NCI-H82 treated with DMSO at 0.1 percent for 48 hours (cell line): Measurements from ENCODE around the gene PDE5A.
"Not testable (repeated sequence)": the region's sequence is repeated elsewhere in the genome, so short reads cannot be mapped to it uniquely, and the experiment has no call there.

Source experiments
- DNase-seq: peaks from one replicate; lab custom pipeline; 2025; ENCODE audit not compliant: unreplicated experiment; lab: John Stamatoyannopoulos, UW

Gene PDE5A

DNA sequence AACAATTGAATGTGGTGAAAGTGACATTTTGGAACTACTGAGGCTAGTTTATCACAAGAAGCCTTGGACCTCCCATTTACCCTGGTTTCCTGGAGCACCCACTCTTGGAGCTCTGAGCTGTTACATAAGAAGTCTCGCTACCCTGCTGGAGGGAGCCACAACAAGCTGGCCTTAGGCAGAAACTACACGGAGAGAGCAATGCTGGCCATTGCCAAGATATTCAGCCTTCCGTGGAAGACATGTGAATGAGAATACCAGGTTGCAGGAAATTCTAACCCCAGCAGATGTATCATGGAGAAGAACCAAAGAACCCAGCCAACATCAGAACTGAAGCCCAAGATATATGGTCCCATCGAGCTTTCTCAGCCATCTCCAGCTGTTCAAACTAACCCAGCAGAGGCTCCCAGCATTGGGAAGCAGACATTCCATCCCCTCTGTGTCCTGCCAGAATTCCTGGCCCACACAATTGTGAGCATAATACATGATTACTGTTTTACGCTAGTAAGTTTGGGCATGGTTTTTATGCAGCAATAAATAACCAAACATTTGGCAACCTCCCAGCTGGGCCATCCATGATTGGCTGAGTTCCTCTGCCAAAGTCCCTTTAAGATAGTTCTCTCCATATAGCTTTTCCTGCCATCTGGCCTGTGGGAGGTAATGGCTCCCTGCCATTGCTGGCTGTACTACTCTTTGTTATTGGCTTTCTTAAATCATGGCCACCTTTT, 17.9 kb upstream of the PDE5A start:
- DNase-seq: no peak

DNA sequence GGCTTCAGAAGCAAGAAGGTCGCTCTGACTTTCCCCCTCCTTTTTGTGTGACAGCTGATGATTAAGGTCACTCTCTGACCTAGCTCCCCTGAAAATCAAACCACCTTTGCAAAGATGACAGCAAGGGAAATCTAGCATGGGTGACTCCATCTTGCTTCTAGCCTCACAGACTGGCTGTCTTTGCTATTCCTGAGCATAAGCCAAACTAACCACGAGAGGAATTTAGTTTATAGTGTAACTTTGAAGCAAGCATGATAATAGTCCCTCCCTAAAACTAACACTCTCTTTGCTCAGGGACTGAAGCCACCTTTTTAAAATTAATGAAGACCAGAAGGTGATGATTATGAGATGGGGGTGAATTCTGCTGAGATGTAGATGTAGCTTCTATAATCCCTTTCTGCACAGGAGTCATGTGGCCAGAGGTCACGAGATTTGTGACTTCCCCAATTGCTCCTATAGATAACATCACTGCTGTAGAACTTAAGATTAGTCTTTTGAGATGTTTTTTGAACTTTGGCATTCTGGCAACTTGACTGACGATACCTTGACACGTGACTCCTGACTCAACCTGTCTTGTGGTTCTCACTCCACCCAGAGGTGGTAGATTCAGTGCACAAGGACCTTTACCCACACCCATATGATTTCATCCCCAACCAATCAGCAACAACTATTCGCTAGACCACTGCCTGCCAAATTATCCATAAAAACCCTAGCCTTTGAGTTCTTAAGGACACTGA, 14.9 kb upstream of the PDE5A start:
- no peak for DNase-seq

DNA sequence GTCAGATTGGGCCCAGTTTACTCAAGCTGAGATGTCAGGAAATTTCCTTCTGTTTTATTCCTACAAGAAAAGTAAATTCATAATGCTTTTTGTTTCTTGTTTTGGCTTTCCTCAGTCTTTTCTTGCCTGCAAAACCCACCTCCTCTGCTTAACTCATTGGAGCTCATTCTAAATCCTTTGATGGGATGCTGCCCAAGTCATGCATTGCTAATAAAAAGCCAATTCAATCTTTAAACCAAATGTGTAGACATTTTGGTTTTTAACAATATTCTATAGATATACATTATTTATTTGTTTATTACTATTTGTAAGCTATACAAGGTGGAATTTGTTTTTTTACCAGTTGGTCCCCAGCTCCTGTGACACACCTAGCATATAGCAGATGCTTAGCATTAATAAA, 13.2 kb upstream of the PDE5A start:
- DNase-seq: no peak

DNA sequence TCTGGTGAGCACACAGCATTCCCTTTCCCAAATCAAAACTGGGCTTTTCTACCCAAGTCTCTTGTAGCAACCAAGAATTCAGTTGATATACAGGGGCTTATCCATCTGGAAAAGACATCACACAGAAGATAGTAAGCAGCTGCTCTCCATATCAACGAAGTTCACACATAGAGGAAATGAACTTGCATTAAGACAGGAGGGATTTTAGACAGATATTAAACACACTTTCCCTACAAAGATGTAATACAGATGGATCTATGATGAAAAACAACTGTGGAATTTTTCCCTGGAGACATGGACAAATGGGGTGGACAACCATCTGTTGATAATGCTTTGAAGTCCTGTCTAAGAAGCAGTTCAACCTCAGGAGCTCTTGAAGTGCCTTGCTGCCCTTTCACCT, 9.8 kb upstream of the PDE5A start:
- DNase-seq: no peak

DNA sequence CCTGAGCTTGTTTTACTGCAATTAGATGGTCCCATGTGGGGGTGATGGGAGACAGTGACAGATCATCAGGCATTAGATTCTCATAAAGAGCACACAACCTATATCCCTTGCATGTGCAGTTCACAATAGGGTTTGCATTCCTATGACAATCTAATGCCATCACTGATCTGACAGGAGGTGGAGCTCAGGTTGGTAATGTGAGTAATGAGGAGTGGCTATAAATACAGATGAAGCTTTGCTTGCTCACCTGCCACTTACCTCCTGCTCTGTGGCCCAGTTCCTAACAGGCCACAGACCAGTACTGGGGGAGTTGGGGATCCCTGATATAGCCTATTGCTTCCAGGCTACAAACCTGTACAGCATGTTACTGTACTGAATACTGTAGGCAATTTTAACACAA, 8.2 kb upstream of the PDE5A start:
- not testable (repeated sequence) for DNase-seq

DNA sequence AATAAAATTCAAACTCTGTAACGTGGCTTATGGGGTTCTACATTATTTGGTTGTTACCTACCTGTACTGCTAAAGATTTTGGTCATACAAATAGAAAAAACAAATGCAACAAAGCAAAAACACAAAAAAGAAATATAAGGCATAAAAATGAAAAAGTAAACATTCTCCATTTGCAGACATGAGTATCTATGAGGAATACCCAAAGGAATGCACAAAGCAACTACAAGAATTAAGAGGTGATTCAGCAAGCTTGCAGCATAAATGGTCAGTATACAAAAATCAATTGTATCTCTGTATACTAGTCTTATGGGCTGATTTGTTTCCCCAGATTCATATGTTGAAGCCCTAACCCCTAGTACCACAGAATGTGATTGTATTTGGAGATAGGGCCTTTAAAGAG, 3.6 kb upstream of the PDE5A start:
- DNase-seq: no peak

DNA sequence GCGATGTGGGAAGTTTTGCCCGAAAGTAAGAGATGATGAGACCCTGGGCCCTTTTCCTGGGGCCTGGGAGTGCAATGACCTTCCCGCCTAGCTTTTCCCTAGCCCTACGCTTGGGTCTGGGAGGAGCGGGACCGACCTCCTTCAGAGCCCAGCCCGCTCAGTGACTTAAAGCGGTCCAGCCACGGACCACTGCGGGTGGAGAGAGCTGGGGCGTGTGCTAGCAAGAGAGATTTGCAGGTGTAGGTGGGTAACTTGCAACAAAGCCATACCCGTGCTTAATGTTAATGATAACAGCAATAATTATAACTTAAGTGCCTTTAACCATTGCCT, 503 bp upstream of the PDE5A start:
- no peak for DNase-seq

DNA sequence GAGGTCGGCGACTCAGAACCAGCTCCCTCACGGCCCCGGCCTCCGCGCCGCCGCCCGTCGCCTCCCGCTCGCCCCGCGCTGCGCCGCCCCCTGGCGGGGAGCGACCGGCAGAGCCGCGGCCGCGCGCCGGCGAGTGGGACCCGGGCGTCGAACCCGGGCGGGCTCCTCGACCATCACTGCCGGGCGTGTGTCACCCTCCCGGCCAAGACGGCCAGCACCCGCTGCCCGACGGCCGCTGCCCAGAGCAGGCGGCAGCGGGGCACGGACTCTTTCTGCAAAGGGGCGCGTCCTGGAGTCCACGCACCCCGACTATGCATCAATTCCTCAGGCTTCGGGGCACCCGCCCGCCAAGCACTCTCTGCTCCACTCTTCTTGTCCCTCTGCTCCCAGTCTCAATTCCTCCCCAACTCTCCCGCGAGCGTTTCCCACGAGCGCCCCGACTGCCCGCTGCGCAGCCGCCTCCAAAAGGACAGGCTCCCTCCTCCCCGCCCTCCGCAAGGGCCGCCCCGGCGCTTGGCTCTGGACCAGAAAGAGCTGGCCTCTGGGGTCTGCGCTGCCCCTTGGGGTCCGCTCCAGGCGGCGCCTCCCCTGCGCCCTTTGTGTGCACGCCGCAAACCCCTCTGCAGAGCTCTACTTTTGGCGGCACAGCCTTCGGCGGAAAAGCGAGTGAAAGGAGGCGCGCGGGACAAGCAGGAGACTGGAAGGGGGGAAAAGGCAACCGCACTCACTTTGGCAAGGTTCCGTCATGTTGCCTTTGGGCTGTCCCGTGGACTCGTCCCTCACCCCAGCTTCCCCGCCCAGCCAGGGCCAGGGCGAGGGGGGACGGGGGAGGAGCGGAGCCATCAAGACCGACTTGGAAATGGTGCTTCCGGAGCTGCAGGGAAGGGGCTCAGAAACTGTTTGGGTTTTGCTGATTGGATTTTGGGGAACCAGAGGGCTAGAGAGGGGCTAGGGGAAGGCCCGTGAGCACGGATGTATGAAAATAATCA, 1.0 kb downstream of the PDE5A start:
- DNase-seq: no peak

DNA sequence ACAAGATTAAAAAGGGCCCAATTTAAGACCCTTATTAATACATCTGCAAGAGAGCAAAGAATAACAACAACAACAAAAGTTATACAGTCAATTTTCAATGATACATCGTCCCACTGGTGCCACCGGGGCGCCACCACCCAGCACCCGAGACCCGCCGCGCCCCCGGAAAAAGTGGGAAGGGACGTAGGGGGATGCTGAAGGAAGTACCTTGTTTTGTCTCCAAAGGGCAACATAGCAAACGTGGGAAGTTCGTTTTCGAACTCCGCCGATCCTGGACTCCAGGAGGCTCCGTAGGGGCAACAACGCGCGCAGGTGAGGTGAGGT, 1.7 kb downstream of the PDE5A start:
- no peak for DNase-seq

DNA sequence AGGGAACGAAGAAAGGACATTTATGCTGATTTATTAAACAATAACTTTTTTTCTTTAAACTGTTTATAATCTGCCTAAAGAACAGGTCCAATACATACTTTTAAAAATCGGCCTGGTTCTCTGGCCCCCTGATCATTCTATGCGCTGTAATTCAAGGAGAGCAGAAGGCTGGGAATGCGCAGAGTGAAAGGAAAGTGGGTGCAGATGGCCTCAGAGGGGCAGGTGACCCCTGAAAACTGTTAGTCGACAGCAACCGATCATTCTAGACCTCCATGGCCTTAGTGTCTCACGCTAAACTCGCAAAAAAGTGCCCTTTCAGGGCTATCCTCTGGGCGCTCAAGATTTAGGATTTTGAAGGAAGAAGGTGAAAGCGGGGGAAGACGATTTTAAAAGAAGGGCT, 2.2 kb downstream of the PDE5A start:
- DNase-seq: no peak

DNA sequence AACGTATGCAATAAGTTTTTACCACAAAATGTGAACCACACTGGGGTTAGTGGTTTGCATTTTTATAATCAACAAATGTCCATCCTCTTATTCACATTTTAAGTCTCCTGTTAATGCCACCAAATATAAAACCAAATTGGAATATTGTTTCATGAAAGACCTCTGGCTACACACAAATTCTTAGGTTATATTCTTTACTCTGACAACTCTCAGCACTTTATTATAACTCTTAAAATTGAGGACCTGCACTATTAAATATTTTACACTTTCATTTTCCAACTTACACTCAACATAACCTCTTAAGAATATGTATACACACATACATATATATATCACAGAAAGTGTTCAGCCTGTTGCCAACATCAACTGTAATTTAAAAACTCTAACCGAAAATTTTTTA, 2.8 kb downstream of the PDE5A start:
- no peak for DNase-seq

DNA sequence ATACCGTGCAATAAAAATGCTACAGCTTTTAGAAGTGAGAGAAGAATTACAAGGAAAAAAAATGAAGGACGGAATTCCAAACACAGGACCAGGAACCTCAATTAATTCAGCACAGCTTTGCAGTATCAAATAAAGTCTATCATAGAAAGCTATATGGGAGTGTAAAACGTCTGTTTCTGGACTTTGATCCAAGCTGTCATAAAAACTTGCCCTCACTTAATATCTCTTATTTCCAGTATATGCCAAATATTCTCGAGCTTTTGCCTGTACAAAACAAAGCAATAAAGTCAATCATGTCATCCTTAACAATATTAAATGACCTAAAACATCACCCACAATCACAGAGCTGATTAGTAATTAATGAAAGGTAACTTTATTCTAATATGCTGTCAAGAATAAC, 4.2 kb downstream of the PDE5A start:
- no peak for DNase-seq

DNA sequence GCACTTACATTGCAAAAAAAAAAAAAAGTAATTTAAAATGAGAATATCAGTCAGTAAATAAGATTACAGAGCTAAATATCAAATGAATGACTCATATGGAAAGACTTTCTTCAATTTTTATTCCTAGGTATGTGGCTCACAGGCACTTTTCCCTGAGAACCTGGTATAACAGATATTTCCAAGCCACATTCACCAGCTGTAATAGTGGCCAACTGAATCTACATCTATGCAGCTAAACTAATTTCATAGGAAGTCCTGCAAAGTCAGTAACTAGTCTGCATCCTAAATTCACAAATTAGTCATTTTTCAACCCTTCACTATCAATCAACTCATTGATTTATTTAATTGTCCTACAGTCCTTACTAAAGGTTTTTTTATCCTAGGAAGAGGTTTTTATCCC, 5.6 kb downstream of the PDE5A start:
- no peak for DNase-seq

DNA sequence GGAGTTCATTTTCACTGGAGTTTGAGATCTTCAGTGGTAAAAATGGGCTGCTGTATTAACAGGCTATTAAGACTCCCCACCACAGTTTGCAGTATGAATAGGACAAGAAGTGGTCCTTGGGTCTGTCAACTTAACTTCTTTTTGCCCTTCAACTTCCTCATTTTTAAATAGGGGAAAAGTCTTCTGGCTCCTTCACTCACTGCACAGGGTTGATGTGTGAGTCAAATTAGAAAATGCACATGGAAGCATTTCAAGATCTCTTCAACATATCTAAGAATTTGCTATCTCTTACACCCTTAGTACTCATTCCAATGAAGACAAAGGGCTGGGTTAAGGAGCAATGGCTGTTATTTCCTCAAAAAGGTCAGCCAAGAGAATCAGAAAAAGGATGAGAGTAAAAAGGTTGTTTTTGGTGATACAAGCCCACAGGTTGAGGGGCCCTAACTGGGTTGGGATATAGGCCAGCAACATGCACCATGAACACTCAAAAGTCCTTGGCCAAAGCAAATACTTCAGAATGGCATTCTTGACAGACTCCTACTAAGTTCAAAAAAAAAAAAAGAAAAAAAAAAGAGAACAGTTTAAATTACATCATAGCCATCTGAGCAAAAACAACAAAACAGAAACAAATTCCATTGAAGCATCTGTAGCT, 13.4 kb downstream of the PDE5A start:
- no peak for DNase-seq

DNA sequence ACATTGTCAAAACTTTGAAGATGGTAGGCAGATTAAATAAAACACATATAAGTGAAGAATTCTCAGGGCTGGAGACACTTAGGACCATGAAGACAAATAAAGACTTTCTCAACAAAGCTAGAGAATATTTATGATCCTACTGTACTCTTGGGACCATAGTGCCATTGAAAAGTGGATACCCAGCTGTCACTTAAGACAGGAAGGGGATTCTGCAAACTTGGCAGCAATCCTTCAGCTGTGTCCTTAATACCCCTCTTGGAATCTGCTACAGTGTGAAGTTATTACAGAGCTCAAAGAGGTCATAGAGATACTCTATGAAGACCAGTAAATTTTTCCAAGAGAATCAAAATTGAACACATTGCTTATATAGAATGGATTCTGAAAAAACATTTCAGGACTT, 24.3 kb downstream of the PDE5A start:
- no peak for DNase-seq

DNA sequence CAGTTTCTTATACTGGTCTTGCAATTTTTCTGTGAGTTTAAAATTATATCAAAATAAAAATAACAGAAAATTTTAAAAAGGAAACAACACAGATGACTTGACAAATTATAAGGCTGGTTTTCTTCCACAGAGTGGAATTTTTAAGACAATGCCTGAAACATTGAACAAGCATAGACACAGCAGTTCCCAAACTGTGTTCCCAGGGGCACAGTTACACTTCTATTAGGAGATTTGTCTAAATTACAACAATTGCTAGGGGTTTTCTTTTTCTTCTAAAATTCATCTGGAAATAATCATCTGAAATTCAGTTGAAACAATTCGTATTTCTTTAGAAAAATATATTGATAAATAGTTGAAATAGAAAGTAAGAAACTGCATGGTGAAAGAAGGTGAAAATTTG, 26.2 kb downstream of the PDE5A start:
- no peak for DNase-seq

DNA sequence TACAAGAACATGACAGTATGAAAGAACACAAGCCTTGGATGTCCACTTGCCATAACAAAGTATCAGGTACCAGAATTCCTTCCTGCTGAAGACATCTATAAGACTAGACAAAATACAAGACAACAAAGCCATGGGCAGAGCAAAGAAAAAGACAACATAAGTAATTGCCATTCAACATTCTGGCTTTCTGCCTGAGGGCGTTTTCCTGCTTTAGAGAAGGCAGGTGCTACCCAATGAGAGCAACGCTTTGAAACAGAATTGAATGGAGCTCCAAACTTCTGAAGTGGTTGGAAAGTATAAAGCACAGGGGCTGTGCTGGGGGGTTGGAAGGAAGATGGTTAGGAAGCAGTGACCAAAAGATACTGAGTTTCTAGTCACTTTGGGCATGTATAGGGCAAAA, 30.1 kb downstream of the PDE5A start:
- no peak for DNase-seq

DNA sequence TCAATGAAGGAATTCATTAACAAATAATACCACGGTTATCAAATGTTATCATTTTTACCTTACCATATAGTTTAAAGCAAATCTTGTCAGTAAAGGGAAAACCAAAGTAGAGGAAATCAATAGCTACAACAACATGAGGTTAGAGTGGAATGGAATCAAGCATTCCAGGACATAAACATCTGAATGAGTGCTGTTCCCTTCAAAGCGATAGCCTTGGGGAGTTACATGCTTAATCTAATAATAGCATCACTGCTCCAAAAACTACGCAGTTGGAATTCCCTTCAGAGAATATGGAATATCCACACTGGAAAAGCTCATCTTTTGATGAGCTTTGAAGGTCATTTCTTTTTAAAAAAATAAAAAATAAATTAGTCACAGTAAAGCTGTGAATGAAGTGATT, 31.2 kb downstream of the PDE5A start:
- no peak for DNase-seq

DNA sequence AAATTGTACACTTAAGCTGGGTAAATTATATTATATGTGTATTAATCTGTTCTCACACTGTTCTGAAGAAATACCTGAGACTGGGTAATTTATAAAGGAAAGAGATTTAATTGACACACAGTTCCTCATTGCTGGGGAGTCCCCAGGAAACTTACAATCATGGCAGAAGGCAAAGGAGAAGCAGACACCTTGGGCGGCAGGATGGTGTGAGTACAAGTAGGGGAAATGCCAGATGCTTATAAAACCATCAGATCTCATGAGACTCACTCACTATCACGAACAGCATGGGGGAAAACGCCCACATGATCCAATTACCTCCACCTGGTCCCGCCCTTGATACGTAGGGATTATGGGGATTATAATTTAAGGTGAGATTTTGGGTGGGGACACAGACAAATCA, 34.9 kb downstream of the PDE5A start:
- no peak for DNase-seq

DNA sequence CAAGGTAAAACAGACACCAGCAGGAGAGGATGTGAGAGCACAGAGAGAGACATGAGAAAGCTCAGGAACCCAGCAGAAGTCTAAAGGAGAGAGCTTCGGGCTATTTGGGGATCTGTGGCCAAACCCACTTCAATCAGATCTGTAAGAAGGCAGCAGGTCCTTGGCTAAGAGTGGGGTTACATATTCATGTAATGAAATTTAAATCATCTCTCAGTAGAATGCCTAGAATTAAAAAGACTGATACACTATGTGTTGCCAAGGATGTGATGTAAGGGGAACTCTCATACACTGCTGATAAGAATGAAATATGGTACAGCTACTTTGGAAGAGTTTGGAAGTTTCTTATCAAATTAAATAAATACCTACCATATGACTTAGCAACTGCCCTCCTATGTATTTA, 35.8 kb downstream of the PDE5A start:
- DNase-seq: no peak

DNA sequence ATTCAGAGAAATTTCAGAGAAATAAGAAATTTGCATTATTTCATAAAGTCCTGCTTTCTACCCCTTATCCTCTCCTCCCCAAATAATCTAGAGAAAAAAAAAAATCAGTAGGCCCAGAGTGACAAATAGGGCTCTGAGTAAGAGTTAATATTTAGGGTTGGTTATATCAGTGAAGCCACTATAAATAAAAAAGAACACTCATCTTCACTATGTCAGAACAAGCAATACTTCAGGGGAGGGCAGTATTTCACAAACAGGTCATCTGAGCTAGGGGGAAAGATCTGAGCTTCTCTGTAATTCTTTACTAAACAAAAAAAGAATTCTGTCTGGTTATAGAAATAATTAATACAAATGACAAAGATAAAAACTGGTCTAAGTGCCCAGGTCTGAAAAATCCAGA, 39.4 kb downstream of the PDE5A start:
- no peak for DNase-seq

DNA sequence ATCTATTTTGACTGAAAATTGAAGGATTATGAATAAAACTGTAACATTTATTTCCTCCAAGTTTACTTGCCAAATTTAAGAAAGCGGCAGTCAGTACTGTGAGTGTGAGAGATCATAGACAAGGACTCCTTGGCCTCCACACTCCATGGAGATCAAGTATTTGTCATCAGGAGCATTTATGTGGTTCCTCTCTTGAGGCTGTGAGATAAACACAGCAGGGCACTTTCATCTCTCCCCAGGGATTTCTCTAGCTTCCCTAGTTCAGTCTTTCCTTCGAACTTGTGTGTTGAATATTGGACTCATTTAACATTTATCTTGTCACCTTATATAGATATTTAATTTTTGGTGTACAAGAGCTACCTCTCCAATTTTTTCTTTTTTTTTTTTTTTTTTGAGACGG, 40.8 kb downstream of the PDE5A start:
- no peak for DNase-seq
